Measurements from ENCODE around the gene GIGYF2. TPM values are rescaled to one million over a fixed set of nuclear protein-coding genes. Genes with fewer than 3 reads are reported as not detected.
"Not testable (repeated sequence)": the region's sequence is repeated elsewhere in the genome, so short reads cannot be mapped to it uniquely, and the experiment has no call there.

GIGYF2 gene
- total RNA-seq, 1 experiment from 2014 or later: 59.6 TPM

DNA sequence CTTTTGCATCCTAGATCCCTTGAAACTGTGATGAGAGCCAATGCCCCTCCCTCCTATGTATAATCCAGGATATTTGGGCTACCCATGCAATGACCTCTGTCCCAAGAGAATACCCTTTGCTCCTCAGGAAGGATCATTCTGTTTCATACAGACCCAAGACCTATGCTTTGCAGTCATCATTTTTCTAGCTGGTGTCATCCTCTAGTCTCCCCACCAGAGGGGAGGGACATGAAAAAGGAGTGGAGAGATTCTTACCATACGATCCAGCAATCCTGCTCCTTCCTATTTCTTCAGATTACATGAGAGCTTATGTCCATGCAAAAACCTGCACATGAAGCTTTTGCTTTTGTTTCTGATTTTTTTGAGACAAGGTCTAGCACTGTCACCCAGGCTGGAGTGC lies 13.8 kb upstream of the GIGYF2 start:
- Histone ChIP-seq H2AFZ (ENCODE audit: low read length) (no peak overlapping the region), H3K36me3 (ENCODE audit: insufficient read depth, low read length) (no peaks in the 10 kb centered on the region), H3K9me2 (replicated peaks; ENCODE audit: insufficient read depth, low read length) (no peaks in the 10 kb centered on the region), H4K20me1 (ENCODE audit: insufficient read depth, low read depth, low read length) (no peaks in the 10 kb centered on the region), H3K27me3 (ENCODE audit: low read length) (no peaks in the 10 kb centered on the region), H3K4me1 (ENCODE audit: low read length) (no peaks in the 10 kb centered on the region), H3K27ac (ENCODE audit: low read length) (no peak overlapping the region), H3K9me3 (ENCODE audit: low read length) (no peaks in the 10 kb centered on the region), H3K4me3 (ENCODE audit: low read length) (no peak overlapping the region), H3K9ac (ENCODE audit: low read length) (no peak overlapping the region), H3K79me2 (ENCODE audit: low read length) (no peaks in the 10 kb centered on the region), H3K4me2 (ENCODE audit: low read depth, low read length, poor library complexity, severe bottlenecking) (no peak overlapping the region)
- no peak for DNase-seq

- not testable (repeated sequence) for H3K4me1 ChIP-seq (ENCODE audit: low read length); H3K27ac ChIP-seq (ENCODE audit: low read length)
Measured at GRCh38 chr2:232685391-232685790, 11.7 kb upstream of the GIGYF2 start.

GRCh38 chr2:232687382-232688160 lies 9.6 kb upstream of the GIGYF2 start:
- Histone ChIP-seq H3K79me2 (ENCODE audit: low read length) (no peaks in the 10 kb centered on the region), H2AFZ (ENCODE audit: low read length) (no peak overlapping the region), H3K4me3 (ENCODE audit: low read length) (no peak overlapping the region), H3K36me3 (ENCODE audit: insufficient read depth, low read length) (no peaks in the 10 kb centered on the region), H3K4me2 (ENCODE audit: low read depth, low read length, poor library complexity, severe bottlenecking) (no peak overlapping the region), H4K20me1 (ENCODE audit: insufficient read depth, low read depth, low read length) (no peaks in the 10 kb centered on the region), H3K27ac (ENCODE audit: low read length) (no peak overlapping the region), H3K9me3 (ENCODE audit: low read length) (no peaks in the 10 kb centered on the region), H3K4me1 (ENCODE audit: low read length) (no peaks in the 10 kb centered on the region), H3K9me2 (replicated peaks; ENCODE audit: insufficient read depth, low read length) (no peaks in the 10 kb centered on the region), H3K27me3 (ENCODE audit: low read length) (no peaks in the 10 kb centered on the region), H3K9ac (ENCODE audit: low read length) (no peak overlapping the region)
- DNase-seq: no peak

More at GRCh38 chr2:232685391-232685790, 11.7 kb upstream of the GIGYF2 start:
- not testable (repeated sequence) for H3K4me3 ChIP-seq (ENCODE audit: low read length); H3K79me2 ChIP-seq (ENCODE audit: low read length); H4K20me1 ChIP-seq (ENCODE audit: insufficient read depth, low read depth, low read length); H3K9ac ChIP-seq (ENCODE audit: low read length); DNase-seq; H2AFZ ChIP-seq (ENCODE audit: low read length); H3K27me3 ChIP-seq (ENCODE audit: low read length); H3K9me3 ChIP-seq (ENCODE audit: low read length); H3K36me3 ChIP-seq (ENCODE audit: insufficient read depth, low read length); H3K4me2 ChIP-seq (ENCODE audit: low read depth, low read length, poor library complexity, severe bottlenecking); H3K9me2 ChIP-seq (replicated peaks; ENCODE audit: insufficient read depth, low read length)

DNA sequence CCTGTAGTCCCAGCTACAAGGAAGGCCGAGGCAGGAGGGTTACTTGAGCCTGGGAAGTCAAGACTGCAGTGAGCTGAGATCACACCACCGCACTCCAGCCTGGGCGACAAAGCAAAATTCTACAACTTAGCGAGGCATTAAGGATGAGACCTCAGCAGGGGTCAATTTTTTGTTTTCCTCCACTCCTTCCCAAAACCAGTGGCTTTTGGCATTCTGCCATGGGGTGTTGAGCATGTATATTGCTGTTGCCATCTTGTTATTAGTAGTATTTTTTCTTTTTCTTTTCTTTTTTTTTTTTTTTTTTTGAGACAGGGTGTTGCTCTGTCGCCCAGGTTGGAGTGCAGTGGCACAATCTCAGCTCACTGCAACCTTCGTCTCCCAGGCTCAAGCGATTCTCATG lies 8.9 kb upstream of the GIGYF2 start:
- H3K36me3 ChIP-seq (ENCODE audit: insufficient read depth, low read length): no peaks in the 10 kb centered on the region
- no peaks in the 10 kb centered on the region for H3K79me2 ChIP-seq (ENCODE audit: low read length)
- no peak overlapping the region for H2AFZ ChIP-seq (ENCODE audit: low read length)
- no peak overlapping the region for H3K4me2 ChIP-seq (ENCODE audit: low read depth, low read length, poor library complexity, severe bottlenecking)
- no peaks in the 10 kb centered on the region for H3K9me2 ChIP-seq (replicated peaks; ENCODE audit: insufficient read depth, low read length)
- no peaks in the 10 kb centered on the region for H4K20me1 ChIP-seq (ENCODE audit: insufficient read depth, low read depth, low read length)
- H3K9ac ChIP-seq (ENCODE audit: low read length): no peak overlapping the region
- H3K27ac ChIP-seq (ENCODE audit: low read length): no peak overlapping the region
- no peaks in the 10 kb centered on the region; the same call in 1 of the 2 replicates for H3K27me3 ChIP-seq (ENCODE audit: low read length)
- no peaks in the 10 kb centered on the region for H3K4me1 ChIP-seq (ENCODE audit: low read length)
- no peak overlapping the region for H3K4me3 ChIP-seq (ENCODE audit: low read length)
- H3K9me3 ChIP-seq (ENCODE audit: low read length): no peaks in the 10 kb centered on the region
- no peak for DNase-seq

GRCh38 chr2:232689152-232689910 lies 7.8 kb upstream of the GIGYF2 start:
- Histone ChIP-seq H3K9ac (ENCODE audit: low read length) (no peak overlapping the region), H3K27me3 (ENCODE audit: low read length) (no peaks in the 10 kb centered on the region; the same call in 1 of the 2 replicates), H2AFZ (ENCODE audit: low read length) (no peak overlapping the region)

DNA sequence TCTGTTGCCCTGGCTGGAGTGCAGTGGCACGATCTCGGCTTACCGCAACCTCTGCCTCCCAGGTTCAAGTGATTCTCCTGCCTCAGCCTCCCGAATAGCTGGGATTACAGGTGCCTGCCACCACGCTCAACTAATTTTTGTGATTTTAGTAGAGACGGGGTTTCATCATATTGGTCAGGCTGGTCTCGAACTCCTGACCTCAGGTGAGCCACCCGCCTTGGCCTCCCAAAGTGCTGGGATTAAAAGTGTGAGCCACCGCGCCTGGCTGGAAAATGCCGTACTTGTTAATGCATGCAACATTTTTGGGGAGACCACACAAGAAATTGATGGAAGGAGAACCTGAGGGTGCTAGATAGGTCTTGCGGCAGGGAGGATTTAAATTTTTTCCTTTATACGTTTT lies 6.0 kb upstream of the GIGYF2 start:
- H3K4me3 ChIP-seq (ENCODE audit: low read length): not testable (repeated sequence)

More at GRCh38 chr2:232689152-232689910, 7.8 kb upstream of the GIGYF2 start:
- Histone ChIP-seq H3K79me2 (ENCODE audit: low read length) (no peaks in the 10 kb centered on the region), H3K36me3 (ENCODE audit: insufficient read depth, low read length) (no peaks in the 10 kb centered on the region), H3K27ac (ENCODE audit: low read length) (no peak overlapping the region), H3K4me3 (ENCODE audit: low read length) (no peak overlapping the region), H3K4me2 (ENCODE audit: low read depth, low read length, poor library complexity, severe bottlenecking) (no peak overlapping the region), H4K20me1 (ENCODE audit: insufficient read depth, low read depth, low read length) (no peaks in the 10 kb centered on the region), H3K4me1 (ENCODE audit: low read length) (no peaks in the 10 kb centered on the region), H3K9me2 (replicated peaks; ENCODE audit: insufficient read depth, low read length) (no peaks in the 10 kb centered on the region), H3K9me3 (ENCODE audit: low read length) (no peaks in the 10 kb centered on the region)
- no peak for DNase-seq

DNA sequence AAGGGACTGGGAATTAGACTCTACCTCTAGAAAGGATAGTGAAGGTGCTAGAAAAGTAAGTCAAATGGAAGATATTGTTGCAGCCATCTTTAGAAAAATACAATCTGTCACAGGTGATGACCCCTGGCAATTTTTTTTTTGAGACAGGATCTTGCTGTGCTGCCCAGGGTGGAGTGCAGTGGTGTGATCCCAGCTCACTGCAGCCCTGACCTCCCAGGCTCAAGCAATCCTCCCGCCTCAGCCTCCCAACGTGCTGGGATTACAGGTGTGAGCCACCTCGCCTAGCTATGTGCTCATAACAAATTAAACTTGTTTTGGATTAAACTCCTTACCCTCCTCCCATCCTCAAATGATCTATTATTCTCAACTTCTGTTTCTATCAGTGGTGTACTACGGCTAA lies 3.8 kb upstream of the GIGYF2 start:
- Histone ChIP-seq H3K4me1 (ENCODE audit: low read length) (peaks cover 6% of the 10 kb centered on the region), H2AFZ (ENCODE audit: low read length) (no peak overlapping the region)

More for the DNA sequence above, 6.0 kb upstream of the GIGYF2 start:
- not testable (repeated sequence) for H3K79me2 ChIP-seq (ENCODE audit: low read length); H2AFZ ChIP-seq (ENCODE audit: low read length); H3K9me2 ChIP-seq (replicated peaks; ENCODE audit: insufficient read depth, low read length); H3K9me3 ChIP-seq (ENCODE audit: low read length); H3K4me1 ChIP-seq (ENCODE audit: low read length); H3K36me3 ChIP-seq (ENCODE audit: insufficient read depth, low read length); H4K20me1 ChIP-seq (ENCODE audit: insufficient read depth, low read depth, low read length); H3K4me2 ChIP-seq (ENCODE audit: low read depth, low read length, poor library complexity, severe bottlenecking); H3K9ac ChIP-seq (ENCODE audit: low read length); H3K27ac ChIP-seq (ENCODE audit: low read length); H3K27me3 ChIP-seq (ENCODE audit: low read length); DNase-seq

DNA sequence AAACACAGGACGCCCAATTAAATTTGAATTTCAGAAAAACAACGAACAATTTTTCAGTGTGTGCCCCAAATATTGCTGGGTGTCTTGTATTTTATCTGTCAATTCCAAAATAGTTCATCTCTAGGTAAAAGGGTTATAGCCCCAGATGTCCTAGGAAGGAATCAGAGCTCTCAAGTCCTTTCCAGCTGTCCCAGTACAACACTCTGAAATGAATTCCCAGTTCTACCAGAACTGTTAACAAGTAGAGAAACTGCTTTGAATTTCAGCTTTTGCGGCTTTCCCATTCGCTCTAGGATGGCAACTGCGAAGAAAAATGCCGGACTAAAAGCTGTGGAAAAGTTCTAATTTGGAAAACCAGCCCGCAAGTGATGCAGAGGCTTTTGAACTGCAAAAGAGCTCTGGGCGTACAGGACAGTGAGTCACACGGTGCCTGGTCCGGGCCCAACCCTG lies 497 bp upstream of the GIGYF2 start:
- Histone ChIP-seq H3K27me3 (ENCODE audit: low read length) (no peaks in the 10 kb centered on the region; the same call in 1 of the 2 replicates), H3K36me3 (ENCODE audit: insufficient read depth, low read length) (peaks cover 9% of the 10 kb centered on the region), H3K9me2 (replicated peaks; ENCODE audit: insufficient read depth, low read length) (no peaks in the 10 kb centered on the region), H3K4me2 (ENCODE audit: low read depth, low read length, poor library complexity, severe bottlenecking) (peak overlapping the region; percentile 73), H3K79me2 (ENCODE audit: low read length) (peaks cover 43% of the 10 kb centered on the region), H3K9me3 (ENCODE audit: low read length) (no peaks in the 10 kb centered on the region), H3K4me1 (ENCODE audit: low read length) (peaks cover 24% of the 10 kb centered on the region), H3K4me3 (ENCODE audit: low read length) (peak overlapping the region; percentile 92), H3K9ac (ENCODE audit: low read length) (peak overlapping the region; percentile 61), H3K27ac (ENCODE audit: low read length) (no peak overlapping the region), H2AFZ (ENCODE audit: low read length) (peak overlapping the region; percentile 91), H4K20me1 (ENCODE audit: insufficient read depth, low read depth, low read length) (no peaks in the 10 kb centered on the region)
- no peak for DNase-seq

More for the DNA sequence above, 3.8 kb upstream of the GIGYF2 start:
- no peaks in the 10 kb centered on the region; the same call in 1 of the 2 replicates for H3K27me3 ChIP-seq (ENCODE audit: low read length)
- H3K27ac ChIP-seq (ENCODE audit: low read length): no peak overlapping the region
- no peak for DNase-seq
- no peak overlapping the region for H3K4me3 ChIP-seq (ENCODE audit: low read length)
- H3K9me3 ChIP-seq (ENCODE audit: low read length): no peaks in the 10 kb centered on the region
- H4K20me1 ChIP-seq (ENCODE audit: insufficient read depth, low read depth, low read length): no peaks in the 10 kb centered on the region
- no peaks in the 10 kb centered on the region for H3K9me2 ChIP-seq (replicated peaks; ENCODE audit: insufficient read depth, low read length)
- no peak overlapping the region for H3K9ac ChIP-seq (ENCODE audit: low read length)
- H3K79me2 ChIP-seq (ENCODE audit: low read length): peaks cover 10% of the 10 kb centered on the region
- H3K4me2 ChIP-seq (ENCODE audit: low read depth, low read length, poor library complexity, severe bottlenecking): no peak overlapping the region
- H3K36me3 ChIP-seq (ENCODE audit: insufficient read depth, low read length): no peaks in the 10 kb centered on the region
